GF-D8 (cell line): ENCODE results near the gene ATP8B3.

Source experiments
- DNase-seq: peaks from one replicate; lab custom pipeline; 2025; lab: John Stamatoyannopoulos, UW

ATP8B3 gene

DNA sequence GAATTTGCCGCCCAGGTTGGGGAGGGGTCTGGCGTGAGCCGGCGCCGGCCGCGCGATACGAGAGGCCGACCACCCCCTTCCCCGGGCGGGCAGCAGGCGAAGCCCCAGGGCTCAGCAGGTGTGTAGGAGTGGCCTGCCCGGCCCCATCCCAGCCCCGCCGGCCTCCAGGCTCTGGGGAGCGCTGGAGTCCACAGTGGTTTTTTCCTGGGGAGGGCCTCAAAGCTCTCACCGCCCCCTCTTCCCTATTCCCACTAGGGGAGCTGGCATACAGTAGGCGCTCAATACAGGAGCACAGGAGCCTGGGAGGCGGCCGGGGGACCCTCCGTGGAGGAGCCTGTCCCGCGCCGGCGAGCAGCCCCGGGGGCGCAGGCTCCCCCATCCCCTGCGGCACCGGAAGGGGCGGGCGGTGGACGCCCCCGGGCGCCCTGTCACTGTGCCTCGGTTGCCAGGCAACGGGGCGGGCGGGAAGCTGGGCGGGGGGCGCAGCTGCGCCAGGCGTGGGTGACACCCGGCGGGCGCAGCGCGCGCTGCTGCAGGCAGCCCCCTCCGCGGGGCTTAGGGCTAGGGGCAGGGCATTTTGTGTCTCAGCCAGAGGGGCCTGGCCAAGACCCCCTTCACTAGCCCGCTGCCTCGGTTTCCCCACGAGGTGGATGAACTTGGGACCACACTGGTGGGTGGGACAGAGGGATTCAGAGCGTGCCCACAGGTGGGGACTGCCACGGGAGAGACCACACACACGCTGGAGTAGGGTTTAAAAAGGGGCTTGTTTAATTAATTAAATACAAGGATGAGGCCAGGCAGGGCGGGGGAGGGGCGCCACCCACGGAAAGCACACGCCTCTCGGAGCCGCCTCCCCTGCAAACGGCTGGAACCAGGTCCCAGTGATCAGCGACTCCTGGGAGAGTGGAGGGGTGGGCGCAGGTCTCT, 39.8 kb upstream of the ATP8B3 start:
- DNase-seq = no peak

- no peak for DNase-seq
Observed at GRCh38 chr19:1850809-1851653, 39.0 kb upstream of the ATP8B3 start.

- no peak for DNase-seq
Observed at GRCh38 chr19:1849886-1850398, 37.9 kb upstream of the ATP8B3 start.

GRCh38 chr19:1849132-1849474, 37.0 kb upstream of the ATP8B3 start:
- no peak for DNase-seq

- peak; percentile 83 for DNase-seq
Observed at GRCh38 chr19:1848399-1849131, 36.5 kb upstream of the ATP8B3 start, which contains the start of gene REXO1. Gene REXO1 (minus strand): TSS chr19:1848483. CDS start chr19:1848358, 125 bp downstream.

- DNase-seq = no peak
Observed at GRCh38 chr19:1847684-1848398, 35.8 kb upstream of the ATP8B3 start.

DNA sequence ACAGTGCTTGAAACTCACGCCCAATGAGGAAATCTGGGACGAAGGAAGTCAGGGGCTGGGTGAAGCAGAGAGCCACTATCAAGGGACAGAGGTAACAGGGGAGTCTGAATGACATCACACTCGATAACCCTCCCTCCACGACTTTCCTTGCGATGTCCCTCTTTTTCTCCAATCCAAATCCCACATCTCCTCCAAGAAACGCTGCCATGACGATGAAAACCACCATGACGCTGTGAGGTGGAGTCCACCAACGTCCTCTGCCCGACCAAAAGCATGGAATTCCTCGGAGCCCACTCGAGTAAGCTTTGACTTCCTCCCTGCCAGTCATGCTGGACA, 35.2 kb upstream of the ATP8B3 start:
- no peak for DNase-seq

GRCh38 chr19:1846517-1847204, 34.6 kb upstream of the ATP8B3 start:
- DNase-seq = no peak

DNA sequence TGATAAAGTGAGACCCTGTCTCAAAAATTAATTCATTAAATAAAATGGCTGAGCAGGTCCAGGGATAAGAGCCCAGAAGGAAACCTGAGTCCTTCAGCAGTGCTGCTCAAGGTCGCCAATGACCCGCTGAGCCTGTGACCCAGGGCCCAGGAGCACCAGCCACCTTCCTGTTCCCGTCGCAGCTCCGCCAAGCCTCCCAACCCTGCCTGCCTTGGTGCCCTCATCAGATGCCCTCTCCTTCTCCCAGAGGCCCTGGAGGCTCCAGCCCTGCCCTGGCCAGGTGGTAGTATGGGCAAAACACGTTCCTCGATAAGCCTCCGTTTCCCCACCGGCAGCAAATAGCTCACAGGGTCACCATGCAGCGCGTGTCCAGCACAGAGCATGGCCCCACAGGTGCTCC, 33.6 kb upstream of the ATP8B3 start:
- DNase-seq = no peak

DNA sequence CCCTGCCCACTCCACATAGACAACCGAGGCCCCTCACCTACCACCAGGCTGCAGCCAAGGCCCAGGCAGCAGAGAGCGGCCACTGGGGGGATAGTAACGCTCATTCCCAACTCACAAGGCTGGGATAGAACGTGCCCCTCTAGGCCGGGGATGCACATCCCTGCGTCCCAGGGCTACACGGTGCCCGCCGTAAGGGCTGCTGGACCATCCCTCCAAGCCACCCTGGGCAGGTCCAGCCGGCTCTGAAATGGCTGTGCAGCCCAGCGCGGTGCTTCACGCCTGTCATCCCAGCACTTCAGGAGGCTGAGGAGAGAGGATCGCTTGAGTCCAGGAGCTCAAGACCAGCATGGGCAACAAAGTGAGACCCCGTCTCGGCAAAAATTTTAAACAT, 33.0 kb upstream of the ATP8B3 start:
- DNase-seq = no peak

GRCh38 chr19:1844513-1845124, 32.5 kb upstream of the ATP8B3 start:
- no peak for DNase-seq

GRCh38 chr19:1843646-1844394, 31.7 kb upstream of the ATP8B3 start:
- DNase-seq = no peak

DNA sequence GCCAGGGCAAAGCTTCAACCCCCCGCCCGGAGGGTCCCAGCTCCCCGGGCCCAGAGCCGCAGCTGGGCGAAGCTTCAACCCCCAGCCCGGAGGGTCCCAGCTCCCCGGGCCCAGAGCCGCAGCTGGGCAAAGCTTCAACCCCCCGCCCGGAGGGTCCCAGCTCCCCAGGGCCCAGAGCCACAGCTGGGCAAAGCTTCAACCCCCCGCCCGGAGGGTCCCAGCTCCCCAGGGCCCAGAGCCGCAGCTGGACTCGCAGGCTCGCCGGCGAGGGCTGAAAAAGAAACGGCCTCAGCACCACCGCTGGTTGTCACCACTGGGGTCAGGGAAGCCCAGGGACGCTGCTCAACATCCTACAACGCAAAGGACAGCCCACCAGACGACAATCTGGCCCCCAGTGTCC, 31.0 kb upstream of the ATP8B3 start:
- DNase-seq = no peak

DNA sequence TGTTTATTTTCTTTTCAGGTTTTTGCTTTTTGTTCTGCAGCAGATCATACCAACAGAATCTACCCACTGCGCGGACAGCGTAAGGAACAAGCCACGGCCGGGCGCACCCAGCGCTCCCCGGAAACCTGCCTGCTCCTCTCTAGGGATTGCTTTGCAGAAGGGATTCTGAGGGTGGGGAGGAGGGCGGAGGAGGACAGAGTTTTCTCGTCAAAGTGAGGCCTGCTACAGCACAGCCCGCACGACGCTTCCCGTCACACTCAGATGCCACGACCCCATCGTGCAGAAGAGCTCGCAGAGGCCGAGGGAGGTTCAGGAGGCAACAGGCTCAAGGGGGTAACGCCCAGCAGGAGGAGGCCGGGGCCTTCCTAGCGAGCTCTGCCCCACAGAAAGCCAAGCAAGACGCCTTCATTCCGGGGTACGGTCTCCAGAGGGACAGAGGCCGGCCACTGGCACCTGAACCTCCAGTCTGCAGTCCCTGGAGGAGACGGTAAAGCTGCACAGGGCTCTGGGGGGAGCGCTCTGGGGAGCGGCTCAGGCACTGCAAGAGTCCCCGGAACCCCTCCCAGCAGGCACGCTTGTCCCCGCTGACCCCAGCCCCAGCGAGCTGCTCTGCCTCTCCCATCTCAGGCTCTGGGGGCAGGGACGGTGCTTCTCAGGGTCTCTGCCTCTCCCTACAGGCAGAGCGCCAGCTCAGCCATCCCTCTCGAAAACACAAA, 29.3 kb upstream of the ATP8B3 start:
- peak; percentile 47 for DNase-seq

- no peak for DNase-seq
Observed at GRCh38 chr19:1840541-1841115, 28.6 kb upstream of the ATP8B3 start.

DNA sequence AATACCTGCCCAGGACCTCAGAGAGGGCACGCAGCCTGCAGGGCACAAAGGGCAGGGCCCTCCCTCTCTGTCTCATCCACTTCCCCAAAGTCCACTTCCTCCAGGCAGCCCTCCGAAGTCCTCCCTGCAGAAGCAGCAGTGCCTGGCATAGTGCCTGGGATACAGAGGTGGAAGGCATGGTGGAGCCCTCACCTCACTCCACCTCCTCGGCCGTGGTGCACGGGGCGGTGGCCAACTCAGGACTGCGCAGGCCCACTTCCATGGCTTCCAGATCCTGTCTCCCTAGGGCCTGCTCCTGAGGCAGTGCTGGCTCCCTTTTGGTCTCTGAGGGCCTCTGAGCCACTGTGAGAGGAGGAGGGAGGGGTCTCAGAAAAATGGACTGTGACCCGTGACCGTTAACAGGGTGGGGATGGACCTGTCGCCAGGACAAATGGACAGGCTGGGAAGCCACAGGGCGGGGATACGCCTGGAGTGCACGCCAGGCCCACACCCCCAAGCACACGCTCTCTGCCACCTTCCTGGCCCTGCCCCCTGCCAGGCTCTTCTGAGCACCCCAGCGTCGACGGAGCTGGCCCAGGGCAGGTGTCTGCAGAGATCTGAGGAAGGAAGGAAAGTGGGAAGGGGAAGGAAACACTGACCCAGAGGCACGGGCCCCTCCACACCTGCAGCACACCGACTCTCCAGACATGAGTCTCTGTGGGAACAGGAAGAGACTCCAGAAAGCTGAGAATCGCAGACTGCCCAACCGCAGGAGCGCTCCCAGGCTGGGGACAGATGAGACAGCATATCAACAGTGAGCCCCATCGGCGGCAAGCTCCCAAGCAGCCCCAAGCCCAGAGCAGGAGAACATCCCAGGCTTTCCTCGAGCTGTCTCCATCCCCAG, 27.8 kb upstream of the ATP8B3 start:
- DNase-seq = peak; percentile 28

GRCh38 chr19:1837625-1838105, 25.6 kb upstream of the ATP8B3 start:
- no peak for DNase-seq

DNA sequence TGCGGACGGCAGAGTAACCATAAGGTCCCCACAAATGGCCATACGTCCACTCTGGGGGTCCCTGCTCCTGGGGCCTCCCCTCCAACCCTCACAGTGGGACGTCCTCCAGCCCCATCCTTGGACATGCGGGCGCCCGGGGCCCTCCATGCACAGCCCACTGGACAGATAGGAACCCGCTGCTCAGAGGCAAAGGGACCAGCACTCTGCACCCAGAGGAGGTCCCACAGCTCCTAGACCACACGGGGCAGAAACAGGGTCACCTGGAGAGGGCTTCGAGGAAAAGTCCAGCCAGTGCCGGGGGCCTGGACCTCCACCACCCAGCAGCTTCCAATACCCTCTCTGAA, 25.1 kb upstream of the ATP8B3 start:
- DNase-seq = no peak
